Effector memory CD4-positive, alpha-beta T cell (primary cell): ENCODE measurements around the gene CCNY.
A peak's percentile ranks its signal among the peaks of the same experiment; 100 is the strongest.

Experiments
- DNase-seq, 3 donors: peaks; one replicate each; pipeline ENCODE4 v3.0.0-alpha.2; 2020
- H3K27ac ChIP-seq: 2 replicates; pipeline ENCODE4 v1.7.0; 2013; ENCODE audit warnings: mild to moderate bottlenecking, low read length, moderate library complexity; ENCODE audit not compliant: insufficient read depth, poor library complexity, severe bottlenecking
- H3K27me3 ChIP-seq: replicated peaks from 2 replicates; pipeline ENCODE4 v1.7.0; 2013; ENCODE audit warnings: mild to moderate bottlenecking, low read length; ENCODE audit not compliant: insufficient read depth, control insufficient read depth, poor library complexity, severe bottlenecking
- H3K36me3 ChIP-seq: 2 replicates; pipeline ENCODE4 v1.7.0; 2013; ENCODE audit warnings: mild to moderate bottlenecking, low read length, moderate library complexity; ENCODE audit not compliant: control insufficient read depth, insufficient read depth
- H3K4me1 ChIP-seq: 2 replicates; pipeline ENCODE4 v1.7.0; 2013; ENCODE audit warnings: low read length, mild to moderate bottlenecking; ENCODE audit not compliant: control insufficient read depth, insufficient read depth, poor library complexity, severe bottlenecking
- H3K4me3 ChIP-seq: 2 replicates; pipeline ENCODE4 v1.7.0; 2013; ENCODE audit warnings: low read length, low read depth, mild to moderate bottlenecking; ENCODE audit not compliant: insufficient read depth, poor library complexity, severe bottlenecking
- H3K9me3 ChIP-seq: 2 replicates; pipeline ENCODE4 v1.7.0; 2013; ENCODE audit warnings: mild to moderate bottlenecking, low read length, moderate library complexity; ENCODE audit not compliant: control insufficient read depth

CCNY gene

DNA sequence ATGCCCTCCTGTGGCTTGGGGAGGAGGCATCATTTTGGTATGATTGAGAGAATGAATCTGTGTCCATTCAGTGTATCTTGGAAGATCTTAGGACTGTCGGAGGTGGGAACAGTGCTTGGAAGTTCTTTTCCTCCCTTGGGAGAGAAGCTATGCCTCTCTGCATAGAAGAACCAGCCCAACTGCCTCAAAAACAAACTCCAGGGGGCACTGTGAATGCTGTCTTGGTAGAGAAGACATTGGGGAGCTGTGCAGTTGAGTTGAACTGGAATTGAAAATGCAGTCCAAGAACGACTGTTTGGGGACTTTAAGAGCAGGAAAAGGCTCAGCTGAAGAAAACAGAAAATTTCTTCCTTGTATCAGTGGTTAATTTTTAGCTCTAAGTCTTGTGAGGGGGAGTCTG is 263.9 kb downstream of the CCNY start:
- no peak for DNase-seq
- Histone ChIP-seq H3K36me3 (no peaks in the 10 kb centered on the region), H3K27ac (no peak overlapping the region), H3K9me3 (no peaks in the 10 kb centered on the region), H3K4me1 (no peaks in the 10 kb centered on the region), H3K4me3 (no peak overlapping the region), H3K27me3 (peaks cover 4% of the 10 kb centered on the region)

- DNase-seq, result no peak
These were observed 268.9 kb downstream of the CCNY start, which contains the start of gene GJD4 for GRCh38 chr10:35605191-35605590. Gene GJD4 (plus strand): TSS chr10:35605341. CDS start chr10:35605568, 227 bp downstream.

GRCh38 chr10:35606430-35606829 is 270.1 kb downstream of the CCNY start:
- no peak for DNase-seq
- Histone ChIP-seq H3K27ac (no peak overlapping the region), H3K4me1 (peaks cover 9% of the 10 kb centered on the region), H3K27me3 (peaks cover 4% of the 10 kb centered on the region), H3K36me3 (no peaks in the 10 kb centered on the region), H3K9me3 (no peaks in the 10 kb centered on the region), H3K4me3 (no peak overlapping the region)

More at GRCh38 chr10:35605191-35605590, 268.9 kb downstream of the CCNY start, which contains the start of gene GJD4:
- Histone ChIP-seq H3K4me1 (peaks cover 9% of the 10 kb centered on the region), H3K27ac (no peak within 1 kb of the TSS), H3K4me3 (no peak within 1 kb of the TSS), H3K9me3 (no peaks in the 10 kb centered on the region), H3K27me3 (peaks cover 4% of the 10 kb centered on the region), H3K36me3 (no peaks in the 10 kb centered on the region)

DNA sequence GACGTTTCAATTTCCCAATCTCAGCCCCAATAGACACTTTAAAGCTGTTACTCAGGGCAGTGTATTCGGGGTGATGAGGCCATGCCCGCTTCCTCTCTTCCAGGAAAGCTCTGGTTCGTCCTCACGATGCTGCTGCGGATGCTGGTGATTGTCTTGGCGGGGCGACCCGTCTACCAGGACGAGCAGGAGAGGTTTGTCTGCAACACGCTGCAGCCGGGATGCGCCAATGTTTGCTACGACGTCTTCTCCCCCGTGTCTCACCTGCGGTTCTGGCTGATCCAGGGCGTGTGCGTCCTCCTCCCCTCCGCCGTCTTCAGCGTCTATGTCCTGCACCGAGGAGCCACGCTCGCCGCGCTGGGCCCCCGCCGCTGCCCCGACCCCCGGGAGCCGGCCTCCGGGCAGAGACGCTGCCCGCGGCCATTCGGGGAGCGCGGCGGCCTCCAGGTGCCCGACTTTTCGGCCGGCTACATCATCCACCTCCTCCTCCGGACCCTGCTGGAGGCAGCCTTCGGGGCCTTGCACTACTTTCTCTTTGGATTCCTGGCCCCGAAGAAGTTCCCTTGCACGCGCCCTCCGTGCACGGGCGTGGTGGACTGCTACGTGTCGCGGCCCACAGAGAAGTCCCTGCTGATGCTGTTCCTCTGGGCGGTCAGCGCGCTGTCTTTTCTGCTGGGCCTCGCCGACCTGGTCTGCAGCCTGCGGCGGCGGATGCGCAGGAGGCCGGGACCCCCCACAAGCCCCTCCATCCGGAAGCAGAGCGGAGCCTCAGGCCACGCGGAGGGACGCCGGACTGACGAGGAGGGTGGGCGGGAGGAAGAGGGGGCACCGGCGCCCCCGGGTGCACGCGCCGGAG is 271.4 kb downstream of the CCNY start:
- Histone ChIP-seq H3K4me3 (peak overlapping the region; percentile 49), H3K27ac (no peak overlapping the region), H3K27me3 (peaks cover 4% of the 10 kb centered on the region), H3K9me3 (no peaks in the 10 kb centered on the region), H3K4me1 (peaks cover 9% of the 10 kb centered on the region), H3K36me3 (no peaks in the 10 kb centered on the region)
- DNase-seq, result no peak

GRCh38 chr10:35608328-35608672 is 272.0 kb downstream of the CCNY start:
- no peak for DNase-seq
- Histone ChIP-seq H3K9me3 (no peaks in the 10 kb centered on the region), H3K4me3 (peak overlapping the region; percentile 49), H3K27ac (no peak overlapping the region), H3K4me1 (peaks cover 9% of the 10 kb centered on the region), H3K27me3 (peaks cover 4% of the 10 kb centered on the region), H3K36me3 (no peaks in the 10 kb centered on the region)

- Histone ChIP-seq H3K9me3 (no peaks in the 10 kb centered on the region), H3K36me3 (no peaks in the 10 kb centered on the region), H3K27ac (no peak overlapping the region), H3K4me3 (no peak overlapping the region), H3K27me3 (no peaks in the 10 kb centered on the region), H3K4me1 (peaks cover 9% of the 10 kb centered on the region)
- no peak for DNase-seq
These were observed 275.4 kb downstream of the CCNY start for GRCh38 chr10:35611750-35612149.

DNA sequence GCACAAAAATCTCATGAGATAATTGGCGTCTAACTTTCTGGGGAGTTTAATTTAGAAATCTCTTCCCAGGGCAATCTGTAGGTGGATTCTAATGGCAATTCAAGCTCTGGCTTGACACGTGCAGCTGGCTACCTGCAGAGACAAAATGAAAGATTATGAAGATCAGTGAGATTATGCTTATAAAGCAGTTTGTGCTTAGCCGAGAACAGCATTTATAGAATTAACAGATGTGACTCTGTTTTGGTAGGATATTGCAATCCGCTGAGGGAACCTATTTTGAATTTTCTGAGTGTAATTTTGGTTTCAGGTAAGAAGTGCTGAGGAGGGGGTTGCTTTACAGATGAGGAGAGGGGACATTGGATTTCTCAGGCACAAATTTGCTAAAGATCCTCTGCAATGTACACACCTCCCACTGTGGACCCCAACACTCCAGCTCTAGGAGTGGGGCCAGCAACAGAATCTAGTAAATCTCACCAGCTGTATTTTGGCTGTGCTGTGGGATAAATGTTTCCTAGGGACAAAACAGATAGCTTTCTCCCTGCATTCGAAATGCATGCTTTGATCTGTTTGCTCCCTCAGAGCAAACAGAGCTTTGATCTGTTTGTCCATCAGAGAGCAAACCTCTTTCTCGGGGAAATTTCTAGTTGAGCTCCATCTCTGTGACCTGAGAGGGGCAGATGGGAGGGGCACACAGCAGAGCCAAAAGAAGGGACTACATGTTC is 276.2 kb downstream of the CCNY start:
- H3K9me3 ChIP-seq, result no peaks in the 10 kb centered on the region
- DNase-seq, result no peak
- H3K27ac ChIP-seq, result no peak overlapping the region
- peaks cover 6% of the 10 kb centered on the region for H3K4me1 ChIP-seq
- no peak overlapping the region for H3K4me3 ChIP-seq
- no peaks in the 10 kb centered on the region for H3K27me3 ChIP-seq
- no peaks in the 10 kb centered on the region for H3K36me3 ChIP-seq

GRCh38 chr10:35613107-35613440 is 276.8 kb downstream of the CCNY start:
- H3K27ac ChIP-seq, result no peak overlapping the region
- peaks cover 4% of the 10 kb centered on the region for H3K4me1 ChIP-seq
- H3K36me3 ChIP-seq, result no peaks in the 10 kb centered on the region
- no peaks in the 10 kb centered on the region for H3K27me3 ChIP-seq
- no peak for DNase-seq
- no peak overlapping the region for H3K4me3 ChIP-seq
- no peaks in the 10 kb centered on the region for H3K9me3 ChIP-seq

DNA sequence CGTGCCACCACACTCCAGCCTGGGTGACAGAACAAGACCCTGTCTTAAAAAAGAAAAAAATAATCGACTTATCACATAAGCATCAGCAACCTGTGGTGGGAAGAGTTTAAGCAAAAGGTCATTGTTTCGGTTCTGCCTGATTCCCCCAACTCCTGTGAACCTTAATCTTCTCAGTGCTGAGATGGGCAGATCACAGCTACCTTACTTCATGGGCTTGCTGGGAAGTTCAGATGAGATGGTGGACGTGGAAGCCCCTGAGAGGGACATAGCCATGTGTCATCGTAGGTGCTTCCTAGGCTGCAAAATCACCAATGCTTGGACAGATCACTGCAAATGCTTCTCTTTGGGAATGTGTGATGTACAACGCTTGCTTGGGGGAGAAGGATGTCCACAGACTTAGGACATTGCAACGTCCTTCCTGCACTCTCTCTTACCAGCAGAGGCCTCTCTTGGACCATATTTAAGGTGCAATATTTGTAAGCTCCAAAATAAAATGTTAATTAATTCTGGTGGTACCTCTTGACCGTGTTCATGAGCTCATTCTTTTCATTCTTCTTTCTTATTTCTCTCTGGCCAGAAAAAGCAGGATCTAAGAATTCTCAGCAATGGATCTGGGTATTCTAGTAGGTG is 277.4 kb downstream of the CCNY start:
- Histone ChIP-seq H3K4me1 (no peaks in the 10 kb centered on the region), H3K27me3 (no peaks in the 10 kb centered on the region), H3K27ac (no peak overlapping the region), H3K36me3 (no peaks in the 10 kb centered on the region), H3K9me3 (no peaks in the 10 kb centered on the region), H3K4me3 (no peak overlapping the region)
- DNase-seq, result no peak

DNA sequence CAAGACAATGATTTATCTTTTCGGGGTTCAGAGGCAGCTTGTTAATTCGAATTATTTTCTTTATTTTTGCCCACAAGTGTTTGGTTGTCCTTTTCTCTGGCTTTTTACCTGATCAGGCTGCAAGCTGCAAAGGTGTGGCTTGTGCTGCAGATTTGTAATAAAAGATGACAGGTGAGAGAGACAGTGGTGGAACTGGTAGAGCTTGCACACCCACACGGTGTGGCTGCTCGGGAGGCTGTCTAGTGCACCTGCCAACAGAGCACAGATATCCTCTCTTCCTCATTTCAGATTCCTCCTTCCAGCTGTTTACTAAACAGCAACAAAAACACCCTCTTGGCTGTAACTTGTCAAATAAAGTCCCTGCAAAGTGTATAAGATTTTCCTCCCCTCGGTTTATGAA is 278.0 kb downstream of the CCNY start:
- H3K4me1 ChIP-seq, result no peaks in the 10 kb centered on the region
- H3K4me3 ChIP-seq, result no peak overlapping the region
- H3K27ac ChIP-seq, result no peak overlapping the region
- no peak for DNase-seq
- H3K9me3 ChIP-seq, result no peaks in the 10 kb centered on the region
- H3K36me3 ChIP-seq, result no peaks in the 10 kb centered on the region
- H3K27me3 ChIP-seq, result no peaks in the 10 kb centered on the region
